Stimulated activated CD4-positive, alpha-beta T cell treated with anti-CD3 and anti-CD28 coated beads, TNF-alpha, amount 100 ng/mL, for 24 hours (primary cell): Measurements from ENCODE around the gene MIB1.

Experiments used
- DNase-seq, 3 experiments: peaks; one replicate each; pipeline ENCODE4 v3.0.0-alpha.2; 2020; ENCODE audit warnings: low read depth in 3 of 3

The MIB1 gene

DNA sequence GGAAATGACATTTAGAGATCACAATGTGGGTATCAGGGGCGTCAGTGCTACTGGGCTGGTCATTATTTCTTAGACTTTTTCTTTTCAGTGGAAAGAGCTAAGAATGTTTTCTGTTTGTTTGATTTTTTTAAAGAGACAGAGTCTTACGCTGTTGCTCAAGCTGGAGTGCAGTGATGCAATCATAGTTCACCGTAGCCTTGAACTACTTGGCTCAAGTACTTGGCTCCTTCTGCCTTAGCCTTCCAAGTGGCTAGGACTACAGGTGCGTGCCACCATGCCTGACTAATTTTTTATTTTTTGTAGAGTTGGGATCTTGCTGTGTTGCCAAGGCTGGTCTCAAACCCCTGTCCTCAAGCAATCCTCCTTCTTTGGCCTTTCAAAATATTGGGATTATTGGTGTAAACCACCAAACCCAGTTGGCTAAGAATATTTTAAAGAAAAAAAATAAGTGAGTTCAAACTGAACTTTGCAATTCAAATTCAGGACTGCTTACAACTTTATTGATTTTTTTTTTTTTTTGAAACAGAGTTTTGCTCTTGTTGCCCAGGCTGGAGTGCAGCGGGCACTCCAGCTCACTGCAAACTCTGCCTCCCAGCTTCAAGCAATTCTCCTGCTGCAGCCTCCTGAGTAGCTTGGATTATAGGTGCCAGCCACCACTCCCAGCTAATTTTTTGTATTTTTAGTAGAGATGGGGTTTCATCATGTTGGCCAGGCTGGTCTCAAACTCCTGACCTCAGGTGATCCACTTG is 154.2 kb downstream of the MIB1 start:
- DNase-seq, result no peak

DNA sequence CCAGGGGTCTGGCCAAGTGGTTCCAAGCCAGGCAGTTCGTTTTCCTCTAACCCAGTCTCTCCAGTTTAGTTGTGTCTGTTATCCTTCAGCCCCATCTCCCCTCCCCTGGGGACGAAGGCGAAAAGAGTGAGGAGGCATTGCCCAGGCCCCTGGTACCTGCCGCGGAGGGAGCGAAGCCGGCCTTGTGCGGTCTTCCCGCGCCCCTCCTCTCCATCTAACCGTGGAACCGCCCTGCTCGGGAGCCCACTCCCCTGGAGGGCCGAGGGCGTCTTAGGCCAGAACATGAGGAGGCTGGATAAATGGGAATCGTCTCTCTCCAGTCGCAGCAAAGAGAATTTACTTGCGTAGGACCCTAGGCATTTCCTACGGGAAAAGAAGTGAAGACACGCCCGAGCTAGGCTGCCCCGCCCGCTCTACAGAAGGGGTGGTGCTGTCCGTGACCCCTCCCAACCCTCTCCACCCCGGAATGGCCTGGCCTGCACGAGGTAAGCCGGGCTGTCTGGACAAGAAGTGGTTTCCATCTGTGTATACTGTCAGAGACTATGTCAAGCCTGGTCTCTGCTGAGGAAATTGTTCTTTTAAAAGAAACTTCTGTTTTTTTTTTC is 156.2 kb downstream of the MIB1 start:
- no peak for DNase-seq

DNA sequence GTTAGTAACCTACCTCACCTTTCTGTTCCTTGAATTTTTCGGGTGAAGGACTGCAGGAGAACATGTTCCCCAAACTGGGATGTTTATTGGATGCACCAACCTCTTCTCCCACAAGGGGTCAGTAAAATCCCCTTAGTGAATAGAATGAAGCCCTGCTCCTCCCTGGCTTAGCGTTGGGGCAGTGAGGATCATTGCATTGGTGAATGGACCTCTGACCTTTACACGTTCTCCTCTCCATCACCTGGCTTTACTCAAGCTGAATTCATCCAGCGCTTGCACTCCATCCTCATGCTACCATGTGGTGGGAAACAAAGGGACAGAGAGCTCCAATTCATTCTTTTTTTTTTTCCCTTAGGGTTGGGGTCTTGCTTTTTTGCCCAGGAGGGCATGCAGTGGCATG is 157.2 kb downstream of the MIB1 start:
- no peak for DNase-seq

DNA sequence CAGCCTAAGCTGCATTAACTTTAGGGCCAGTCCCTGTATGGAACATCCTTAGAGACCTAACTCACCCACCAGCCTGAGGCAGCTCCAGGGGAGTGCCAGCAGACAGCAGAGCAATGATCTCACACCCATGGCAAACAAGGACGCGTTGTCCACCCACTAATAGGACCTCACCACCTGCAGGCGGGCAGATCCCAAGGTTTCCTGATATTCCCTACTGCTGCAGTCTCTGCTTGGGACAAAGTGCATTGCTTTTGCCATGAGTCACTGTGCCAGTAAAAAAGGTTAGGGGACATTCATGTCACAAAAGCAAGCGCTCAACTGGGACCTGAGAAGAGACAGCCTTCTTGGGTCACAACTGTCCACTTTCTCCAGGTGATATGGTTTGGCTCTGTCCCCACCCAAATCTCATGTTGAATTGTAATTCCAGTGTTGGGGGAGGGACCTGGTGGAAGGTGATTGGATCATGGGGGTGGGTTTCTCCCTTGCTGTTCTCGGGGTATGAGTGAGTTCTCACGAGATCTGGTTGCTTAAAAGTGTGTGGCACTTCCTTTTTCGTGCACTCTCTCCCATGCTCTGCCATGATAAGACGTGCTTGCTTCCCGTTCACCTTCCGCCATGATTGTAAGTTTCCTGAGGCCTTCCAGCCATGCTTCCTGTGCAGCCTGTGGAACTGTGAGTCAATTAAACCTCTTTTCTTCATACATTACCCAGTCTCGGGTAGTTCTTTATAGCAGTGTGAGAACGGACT is 160.2 kb downstream of the MIB1 start:
- no peak for DNase-seq

DNA sequence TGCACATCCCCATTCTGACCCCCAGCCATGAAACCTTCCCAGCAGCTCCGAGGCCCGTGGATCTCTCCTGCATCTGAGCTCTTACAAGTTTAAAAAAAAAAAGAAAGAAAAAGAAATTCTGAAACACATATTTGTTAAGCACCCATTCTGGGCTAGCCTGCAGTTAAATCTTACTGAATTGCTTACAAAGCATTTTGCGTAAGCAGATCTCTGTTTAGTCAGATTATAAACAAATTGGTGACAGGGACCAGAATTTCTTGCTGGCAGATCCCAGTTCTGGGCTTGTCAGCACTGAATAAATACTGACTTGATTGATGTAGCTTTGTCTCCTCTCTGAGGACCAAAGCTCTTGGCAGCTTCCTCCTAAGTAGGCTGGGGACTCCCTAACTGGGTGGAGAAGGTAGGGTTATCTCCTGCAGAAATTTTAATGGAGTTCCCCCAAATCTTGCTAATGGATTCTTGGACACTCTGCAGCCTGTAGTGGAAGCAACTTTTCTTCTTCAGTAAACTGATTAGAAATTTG is 160.9 kb downstream of the MIB1 start:
- DNase-seq, result no peak

DNA sequence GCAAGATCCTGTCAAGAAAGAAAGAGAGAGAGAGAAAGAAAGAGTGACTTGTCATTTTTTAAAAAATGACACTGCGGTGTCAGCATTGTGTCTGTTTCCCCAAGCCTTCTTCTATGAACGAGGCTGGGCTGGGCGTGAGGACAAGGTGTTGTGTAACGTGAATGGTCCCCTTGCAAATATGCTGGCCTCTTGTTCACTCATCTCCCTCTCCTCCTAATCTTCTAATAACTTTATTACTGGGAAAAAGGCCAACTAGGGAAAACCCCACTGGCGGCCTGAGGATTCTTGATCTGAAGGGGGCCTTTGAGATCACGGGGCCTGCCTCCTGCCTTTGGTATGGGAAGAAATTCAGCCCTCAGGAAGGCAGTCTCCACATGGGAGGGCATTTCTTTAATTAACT is 163.1 kb downstream of the MIB1 start:
- DNase-seq, result no peak

DNA sequence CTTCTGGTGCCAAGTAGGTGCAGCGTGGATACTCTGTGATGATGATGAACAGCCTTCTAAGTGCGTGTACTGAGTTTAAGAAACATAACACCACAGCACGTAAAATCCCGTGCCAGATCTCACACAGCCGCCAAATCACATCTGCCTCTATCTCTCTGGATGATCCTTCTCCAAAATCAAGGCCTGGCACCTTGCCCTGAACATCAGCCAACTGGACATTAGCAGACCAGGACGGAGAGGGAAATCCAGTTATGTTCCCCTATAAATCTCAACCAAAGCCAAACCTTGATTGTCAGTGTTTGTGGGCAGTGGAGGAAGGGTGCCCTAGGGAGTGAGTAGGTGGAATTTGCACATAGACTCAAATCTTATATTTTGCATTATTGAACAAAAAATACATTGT is 164.3 kb downstream of the MIB1 start:
- DNase-seq, result no peak

DNA sequence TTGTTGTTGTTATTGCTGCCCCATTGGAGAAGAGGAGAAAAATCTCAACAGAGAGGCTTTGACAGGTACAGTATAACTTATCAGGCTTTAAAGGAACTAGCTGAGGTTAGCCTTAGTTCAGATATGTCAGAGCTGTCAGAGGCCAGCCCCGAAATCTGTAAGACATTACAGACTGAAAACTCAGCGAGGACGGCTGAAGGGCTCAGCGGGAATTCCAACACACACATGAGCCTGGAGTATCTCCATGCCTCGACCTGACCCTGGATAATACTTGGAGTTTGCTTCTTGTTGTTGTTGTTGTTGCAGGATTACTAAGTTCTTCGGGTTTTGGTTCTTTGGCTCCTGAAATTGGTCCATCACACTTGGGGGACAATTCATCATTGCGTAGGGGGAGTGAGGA is 166.9 kb downstream of the MIB1 start:
- DNase-seq, result no peak

DNA sequence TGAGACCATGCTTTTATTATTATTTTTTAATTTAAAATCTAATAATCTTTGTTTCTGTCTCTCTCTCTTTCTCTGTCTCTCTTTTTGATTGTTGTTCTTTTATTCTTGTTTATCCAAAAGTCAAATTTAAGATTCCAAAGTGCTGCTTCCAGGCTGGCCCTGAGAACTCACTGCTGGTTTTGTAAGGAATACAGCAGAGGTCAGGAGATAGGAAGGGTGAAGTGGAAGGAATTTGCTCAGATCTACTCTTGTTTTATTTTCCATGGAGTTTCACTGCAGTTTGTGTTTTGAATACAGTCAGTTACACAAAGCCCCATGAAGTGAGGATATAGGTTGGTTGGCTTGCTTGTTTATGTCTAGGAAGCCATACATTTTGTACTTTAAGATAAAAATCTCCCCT is 168.1 kb downstream of the MIB1 start:
- DNase-seq, result no peak

DNA sequence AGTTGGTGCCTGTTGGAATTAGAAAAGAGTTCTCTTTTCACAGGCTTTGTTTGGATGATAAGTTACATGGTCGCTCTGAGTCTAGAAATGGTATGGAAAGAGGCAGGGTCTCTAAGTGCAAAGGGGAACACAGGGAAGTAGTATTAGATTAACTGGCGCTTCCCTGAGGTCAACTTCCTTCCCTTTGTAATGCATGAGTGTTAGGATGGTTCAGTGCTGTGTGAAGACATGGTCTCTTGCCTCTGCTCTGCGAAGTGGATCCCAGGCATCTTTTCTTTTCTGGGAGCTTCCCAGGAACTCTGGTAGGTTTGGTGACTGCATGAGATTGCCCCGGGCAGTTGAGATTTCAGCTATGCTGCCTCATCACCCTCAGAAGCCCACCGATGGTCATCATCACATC is 170.3 kb downstream of the MIB1 start:
- DNase-seq, result no peak

DNA sequence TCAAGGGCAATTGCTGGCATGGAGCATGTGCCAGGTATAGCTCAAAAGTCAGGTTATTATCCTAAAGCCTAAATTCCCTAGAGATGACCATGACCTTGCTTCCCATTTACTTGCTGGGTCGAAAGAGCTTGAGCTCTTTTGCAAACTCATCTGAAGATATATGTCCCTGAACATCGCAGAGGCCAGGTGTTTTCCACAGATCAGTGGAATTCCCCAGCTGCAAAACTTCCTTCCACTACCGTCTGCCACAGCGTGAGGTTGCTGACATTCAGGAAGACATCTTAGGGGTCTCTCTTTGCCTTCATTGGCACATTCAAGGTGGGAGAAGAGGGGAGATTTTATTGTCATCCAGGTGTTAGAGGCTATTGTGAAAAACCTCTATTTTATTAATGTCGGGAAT is 171.0 kb downstream of the MIB1 start:
- no peak for DNase-seq

DNA sequence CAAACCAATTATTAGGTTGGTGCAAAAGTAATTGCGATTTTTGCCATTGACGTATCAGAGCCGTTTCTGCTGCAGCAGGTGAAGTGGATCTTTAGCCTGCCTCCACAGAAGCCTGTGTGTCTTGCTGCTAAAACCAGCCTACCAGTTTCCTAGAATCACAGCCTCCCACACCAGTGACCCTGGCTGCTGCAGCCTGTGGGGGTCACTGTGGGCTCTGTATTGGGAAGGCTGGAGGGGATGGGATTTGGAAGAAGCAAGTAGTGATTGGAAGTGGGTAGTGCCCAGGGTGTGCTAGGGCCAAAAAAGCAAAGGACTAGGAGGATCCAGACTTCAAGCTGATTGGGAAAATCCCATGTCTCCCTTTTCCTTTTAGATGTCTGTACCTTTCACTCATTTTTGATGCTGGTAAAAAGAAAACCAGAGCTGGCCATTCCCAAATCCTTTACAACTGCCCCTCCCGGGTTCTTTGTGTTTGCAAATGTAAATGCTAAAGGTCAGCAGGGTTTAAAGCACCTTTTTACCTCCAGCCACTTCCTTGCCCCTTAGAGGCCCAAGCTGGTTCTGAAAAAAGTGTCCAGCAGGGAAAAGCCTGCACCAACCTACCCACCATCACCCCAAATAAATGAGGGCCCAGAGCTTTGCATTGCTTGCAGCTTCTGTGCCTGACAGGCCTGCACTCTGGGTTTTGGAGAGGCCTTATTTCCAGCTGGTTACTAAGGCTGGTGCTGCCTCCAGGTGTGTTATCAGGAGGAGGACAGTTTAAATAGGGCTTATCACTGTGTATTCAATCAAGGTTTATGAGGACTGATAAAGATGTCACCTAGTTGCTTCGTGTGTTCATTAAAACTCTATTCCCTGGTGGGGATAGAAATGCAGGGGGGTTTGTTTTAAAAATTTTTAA is 172.0 kb downstream of the MIB1 start:
- no peak for DNase-seq

DNA sequence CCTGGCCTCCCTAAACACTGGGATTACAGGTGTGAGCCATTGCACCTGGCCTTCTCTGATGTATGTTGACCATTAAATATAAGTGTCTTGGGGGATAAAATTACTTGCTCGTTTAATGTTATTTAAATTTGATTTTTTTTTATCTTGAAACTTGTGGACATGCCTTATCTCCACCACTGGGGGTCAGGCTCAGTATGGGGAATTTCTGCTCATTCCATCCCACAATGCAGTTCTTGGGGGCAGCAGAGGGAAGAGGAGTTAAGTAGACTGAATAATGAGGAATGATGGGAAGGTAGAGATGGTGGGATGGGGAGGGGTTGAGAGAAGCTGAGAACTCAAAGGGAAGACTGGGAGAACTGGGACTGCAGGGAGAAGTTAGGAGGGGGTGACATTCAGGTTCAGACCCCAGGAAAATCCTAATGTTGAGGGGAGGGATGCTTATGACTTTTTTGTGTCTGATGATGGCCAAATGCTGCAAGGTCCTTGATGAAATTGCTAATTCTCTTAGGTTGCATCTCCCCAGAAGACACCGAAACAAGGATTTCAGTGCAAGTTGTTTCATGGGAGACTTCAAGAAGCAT is 174.2 kb downstream of the MIB1 start:
- no peak for DNase-seq

DNA sequence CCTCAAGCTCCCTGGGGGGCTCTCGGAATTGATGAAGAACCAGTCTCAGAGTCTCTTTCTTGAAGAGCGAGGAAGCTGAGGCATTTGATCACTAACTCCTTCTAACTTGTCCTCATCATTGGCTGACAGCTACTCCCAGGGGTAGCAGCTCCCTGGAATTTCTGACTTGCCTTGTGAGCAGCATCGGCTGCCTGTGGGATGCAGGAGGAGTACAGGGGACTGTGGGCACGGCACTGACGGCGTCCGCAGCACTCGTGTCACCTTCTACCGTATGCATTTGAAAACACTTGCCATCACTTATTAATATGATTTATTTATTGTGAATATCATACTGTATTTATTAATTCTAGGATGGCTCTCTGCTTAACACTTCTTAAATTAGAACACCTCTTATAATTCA is 175.0 kb downstream of the MIB1 start:
- no peak for DNase-seq

DNA sequence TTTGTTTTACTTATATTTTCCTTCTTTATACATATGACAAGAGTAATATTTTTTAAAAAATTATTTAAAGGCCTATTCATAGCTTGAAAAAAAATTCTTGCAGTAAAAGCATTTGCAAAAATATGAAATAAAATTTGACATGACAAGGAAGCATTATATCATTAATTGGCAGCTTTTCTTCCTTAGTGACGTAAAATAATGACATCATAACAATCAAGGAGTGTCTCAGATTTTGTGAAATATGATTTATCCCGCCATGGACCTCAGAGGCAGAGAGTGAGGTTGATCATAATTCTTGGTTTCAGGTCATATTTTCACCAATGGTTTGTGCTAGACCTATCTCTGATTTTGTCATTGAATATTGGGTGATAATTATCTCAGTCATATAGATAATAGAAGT is 176.0 kb downstream of the MIB1 start:
- no peak for DNase-seq

DNA sequence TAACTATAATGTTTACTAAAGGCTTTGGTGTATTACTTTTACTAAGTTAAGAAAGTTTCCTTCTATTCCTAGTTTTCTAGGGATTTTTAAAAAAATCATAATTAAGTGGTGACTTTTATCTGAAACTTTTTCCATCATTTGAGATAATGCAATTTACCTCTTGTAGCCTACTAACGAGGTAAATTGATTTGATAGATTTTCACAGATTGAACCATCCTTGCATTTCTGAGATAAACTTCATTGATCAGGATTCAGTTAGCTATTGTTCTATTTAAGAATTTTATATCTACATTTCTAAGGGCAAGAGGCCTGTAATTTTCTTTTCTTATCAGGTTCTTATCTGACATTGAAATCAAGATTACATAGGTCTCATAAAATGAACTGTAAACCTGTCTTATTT is 178.1 kb downstream of the MIB1 start:
- DNase-seq, result no peak
